HepG2 (cell line): Measurements from ENCODE around the gene EFL1. TPM values are rescaled to one million over a fixed set of nuclear protein-coding genes. Genes with fewer than 3 reads are reported as not detected.
A peak's percentile ranks its signal among the peaks of the same experiment; 100 is the strongest.

ENCODE experiments used
- ATAC-seq: fragments of 200-7000 bp; cut with Tn5 transposase; 3 replicates; pipeline ENCODE4 v1.9.1; 2020; ENCODE audit warnings: mild to moderate bottlenecking, moderate library complexity
- BruUV-seq: library from RNA; stranded (reverse); fragments of 400-500 nt; replicated peaks from 2 replicates; lab custom pipeline; 2021; lab: Mats Ljungman, UMichigan
- CTCF ChIA-PET: fragments of 300-600 bp; formaldehyde crosslinking; extraction: SDS; loops from one replicate; lab custom pipeline; 2021; ENCODE audit warnings: low total read pairs, inconsistent platforms, low intra/inter-chr PET ratio; lab: Yijun Ruan, JAX
- POLR2A ChIA-PET: fragments of 350-600 bp; sonication (Branson Sonifier 250); formaldehyde crosslinking; loops from one replicate; lab custom pipeline; 2020; ENCODE audit warnings: antibody characterized with exemption, inconsistent platforms; lab: Yijun Ruan, JAX
- DNase-seq: peaks from one replicate; pipeline ENCODE4 v3.0.0-alpha.2; 2015; ENCODE audit warnings: low spot score
- FAIRE-seq: peaks from 3 replicates; lab custom pipeline; 2011; peaks lifted over from hg19 to GRCh38; lab: Jason Lieb, UNC
- H2AFZ ChIP-seq: one replicate; pipeline ENCODE4 v1.6.1; 2011; ENCODE audit warnings: low read length, inconsistent platforms
- H3K27ac ChIP-seq: fragments of 300-600 bp; 3 replicates; pipeline ENCODE4 v1.8.0; 2011; ENCODE audit warnings: mixed run types, mild to moderate bottlenecking, mixed read lengths, low read length, inconsistent platforms; ENCODE audit not compliant: insufficient read depth; ENCODE audit errors: extremely low read length
- H3K27me3 ChIP-seq, 2 experiments: fragments of 200-600 bp in 1 of 2; 2 replicates in 1 of 2; 3 replicates in 1 of 2; pipeline versions ENCODE4 v1.6.0 to v1.8.0; 2011; ENCODE audit warnings: low read length in 2 of 2, mild to moderate bottlenecking in 2 of 2, moderate library complexity in 2 of 2, inconsistent platforms in 1 of 2; ENCODE audit not compliant: insufficient read depth in 2 of 2, control insufficient read depth in 1 of 2
- H3K36me3 ChIP-seq, 2 experiments: fragments of 200-600 bp in 1 of 2; replicated peaks in 1 of 2; 2 replicates in 1 of 2; 3 replicates in 1 of 2; pipeline versions ENCODE4 v1.5.1 to v1.8.0; 2011; ENCODE audit warnings: low read length in 2 of 2, inconsistent platforms in 1 of 2; ENCODE audit not compliant: insufficient read depth in 2 of 2, control insufficient read depth in 1 of 2
- H3K4me1 ChIP-seq: 2 replicates; pipeline ENCODE4 v1.5.1; 2012; ENCODE audit warnings: low read length, inconsistent platforms; ENCODE audit not compliant: insufficient read depth
- H3K4me2 ChIP-seq: 2 replicates; pipeline ENCODE4 v1.6.0; 2011; ENCODE audit warnings: low read depth, low read length, inconsistent platforms
- H3K4me3 ChIP-seq, 3 experiments: fragments of 200-600 bp in 1 of 3; sonication (generic), shearing (Covaris generic) in 1 of 3; replicated peaks in 1 of 3; 2 replicates each; pipeline ENCODE4 v1.5.1; 2011 to 2016; ENCODE audit warnings: low read length in 3 of 3, inconsistent platforms in 2 of 3, low read depth in 2 of 3, mild to moderate bottlenecking in 2 of 3, control low read depth in 1 of 3, mixed read lengths in 1 of 3; ENCODE audit not compliant: insufficient read depth in 1 of 3
- H3K79me2 ChIP-seq: one replicate; pipeline ENCODE4 v1.6.1; 2011; ENCODE audit warnings: low read length, inconsistent platforms; ENCODE audit not compliant: insufficient read depth
- H3K9ac ChIP-seq: 2 replicates; pipeline ENCODE4 v1.6.0; 2011; ENCODE audit warnings: mild to moderate bottlenecking, low read depth, low read length, inconsistent platforms; ENCODE audit not compliant: insufficient read depth
- H3K9me3 ChIP-seq: 2 replicates; pipeline ENCODE4 v1.5.1; 2012; ENCODE audit warnings: mild to moderate bottlenecking, low read length
- H4K20me1 ChIP-seq: 2 replicates; pipeline ENCODE4 v1.6.0; 2011; ENCODE audit warnings: inconsistent platforms, mild to moderate bottlenecking, low read length, moderate library complexity; ENCODE audit not compliant: insufficient read depth
- ASH2L ChIP-seq: fragments of 300-600, 200-600 bp; sonication (generic); IDR thresholded peaks from 2 replicates; pipeline ENCODE4 v1.7.0; 2017; ENCODE audit warnings: low read depth, mild to moderate bottlenecking, moderate library complexity, mixed read lengths, low read length; ENCODE audit not compliant: insufficient read length
- HDAC1 ChIP-seq: sonication (generic); formaldehyde crosslinking; IDR thresholded peaks from 2 replicates; pipeline ENCODE4 v1.5.1; 2020; ENCODE audit warnings: mild to moderate bottlenecking, missing genetic modification reagents
- HNF4G ChIP-seq, 2 experiments: sonication (generic) in 1 of 2; formaldehyde crosslinking in 1 of 2; IDR thresholded peaks; 2 replicates each; pipeline versions ENCODE4 v1.4.0 to v1.6.1; 2011 to 2020; ENCODE audit warnings: borderline replicate concordance in 2 of 2, low read depth in 2 of 2, mild to moderate bottlenecking in 2 of 2, low read length in 1 of 2, missing genetic modification reagents in 1 of 2, moderate library complexity in 1 of 2
- MLLT10 ChIP-seq: sonication (generic); formaldehyde crosslinking; IDR thresholded peaks from 2 replicates; pipeline ENCODE4 v1.4.0; 2020; ENCODE audit warnings: missing genetic modification reagents
- MTA1 ChIP-seq: sonication (generic); formaldehyde crosslinking; IDR thresholded peaks from 2 replicates; pipeline ENCODE4 v1.4.0; 2020; ENCODE audit warnings: missing genetic modification reagents, mild to moderate bottlenecking, borderline replicate concordance
- NFIC ChIP-seq: IDR thresholded peaks from 2 replicates; pipeline ENCODE4 v1.6.1; 2012; ENCODE audit warnings: mild to moderate bottlenecking, low read length, inconsistent platforms
- SAP130 ChIP-seq: IDR thresholded peaks from 2 replicates; pipeline ENCODE4 v1.6.1; 2016; ENCODE audit warnings: low read depth
- SOX6 ChIP-seq, 2 experiments: fragments of 450-650 bp in 1 of 2; sonication (generic) in 1 of 2; formaldehyde crosslinking in 1 of 2; IDR thresholded peaks; 2 replicates each; pipeline versions ENCODE4 v1.4.0 to v1.6.1; 2017 to 2020; ENCODE audit warnings: antibody characterized with exemption in 1 of 2, mild to moderate bottlenecking in 1 of 2, missing genetic modification reagents in 1 of 2
- ZNF24 ChIP-seq: fragments of 450-650 bp; IDR thresholded peaks from 2 replicates; pipeline ENCODE4 v1.6.1; 2017; ENCODE audit warnings: antibody characterized with exemption, mild to moderate bottlenecking
- ZNF773 ChIP-seq: sonication (generic); formaldehyde crosslinking; IDR thresholded peaks from 2 replicates; pipeline ENCODE4 v1.4.0; 2020; ENCODE audit warnings: missing genetic modification reagents, borderline replicate concordance
- WGBS: methylation state at CpG from one replicate; pipeline ENCODE4 v1.1.6; 2017; ENCODE audit warnings: low lambda C conversion rate; 5-methylcytosine and 5-hydroxymethylcytosine counted together
- in situ Hi-C: cut with HindIII; loops from 2 replicates; pipeline ENCODE4 v1.10.0; 2017; ENCODE audit warnings: low pct_unique_long_range_greater_than_20kb; ENCODE audit not compliant: extremely low pct_ligation_motif_present
- intact Hi-C: fragments of 100-400 bp; cut with micrococcal nuclease; formaldehyde crosslinking; loops from one replicate; pipeline ENCODE4 v1.10.0; 2022; ENCODE audit not compliant: unreplicated experiment
- polyA plus RNA-seq, 8 experiments: library from polyadenylated mRNA; depleted of rRNA in 3 of 8; stranded (reverse) in 7 of 8; unstranded in 1 of 8; fragments of >200 nt; fragmentation: Illumina TruSeq in 4 of 8; extraction: Trizol in 4 of 8; gene quantifications; 2 replicates each; pipeline versions ENCODE4 v1.2.1 to v1.2.3, GENCODE V29; 2011 to 2016; ENCODE audit warnings: low read depth in 4 of 8, missing spikeins in 1 of 8, mixed read lengths in 1 of 8; ENCODE audit not compliant: insufficient read depth in 1 of 8
- total RNA-seq, 5 experiments: library from RNA; depleted of rRNA; stranded (reverse); fragments of >200 nt; fragmentation: Illumina TruSeq; extraction: Trizol; gene quantifications; 2 replicates each; pipeline ENCODE4 v1.2.3, GENCODE V29; 2016; ENCODE audit warnings: low read depth in 1 of 5
- TF ChIP-seq, protein P1 (sequence below): sonication (generic); formaldehyde crosslinking; IDR thresholded peaks from 2 replicates; pipeline ENCODE4 v1.8.0; 2022; ENCODE audit warnings: missing genetic modification reagents, low read depth, mild to moderate bottlenecking, borderline replicate concordance
- TF ChIP-seq, protein P2 (sequence below): sonication (generic); formaldehyde crosslinking; IDR thresholded peaks from 2 replicates; pipeline ENCODE4 v1.4.0; 2020; ENCODE audit warnings: missing genetic modification reagents
- TF ChIP-seq, protein P3 (sequence below): sonication (generic); formaldehyde crosslinking; IDR thresholded peaks from 2 replicates; pipeline ENCODE4 v1.4.0; 2020; ENCODE audit warnings: missing genetic modification reagents

The EFL1 gene
- total and polyA plus RNA-seq, 2 of the 13 experiments (the other 11 are each of a cell fraction or from before 2014, with no cell fraction given) = 6.4 to 12.0 TPM

DNA sequence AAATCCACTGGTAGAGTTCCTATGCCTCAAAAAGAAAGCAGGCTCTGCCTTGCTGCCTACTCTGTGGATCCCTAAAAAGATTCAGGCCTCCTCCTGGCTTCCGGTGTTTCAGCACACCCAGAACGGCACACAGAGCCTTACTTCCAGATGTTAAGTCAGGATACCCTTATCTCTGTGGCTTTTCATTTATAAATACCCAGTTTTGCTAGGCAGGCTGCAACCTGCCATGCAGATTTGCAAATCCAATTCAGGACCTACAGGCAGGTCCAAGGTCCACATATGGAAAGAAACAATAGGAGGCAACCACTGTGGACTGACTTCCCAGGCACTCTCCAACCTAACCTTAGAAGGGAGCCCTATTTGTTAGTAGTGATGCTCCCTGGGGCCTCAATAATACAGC, 30.7 kb downstream of the EFL1 start:
- BruUV-seq = no TSS peak
- WGBS = 33% methylated on average over 2 of the region's 2 CpGs
- H2AFZ ChIP-seq = no peak overlapping the region
- TF ChIP-seq NFIC = no peak
- TF ChIP-seq HNF4G (IDR thresholded peaks at IDR 0.05; ENCODE audit: borderline replicate concordance, low read depth, low read length) = peak; percentile 56
- no peak; the same call in 1 of the 2 replicates for TF ChIP-seq HNF4G (CRISPR knock-in tag; IDR thresholded peaks at IDR 0.05; ENCODE audit: borderline replicate concordance, low read depth)
- no peak for TF ChIP-seq SOX6 (IDR thresholded peaks at IDR 0.05)
- peak; percentile 69 for TF ChIP-seq SOX6 (CRISPR knock-in tag; IDR thresholded peaks at IDR 0.05)
- TF ChIP-seq ZNF773 (CRISPR knock-in tag) = no peak
- TF ChIP-seq, protein P1, sequence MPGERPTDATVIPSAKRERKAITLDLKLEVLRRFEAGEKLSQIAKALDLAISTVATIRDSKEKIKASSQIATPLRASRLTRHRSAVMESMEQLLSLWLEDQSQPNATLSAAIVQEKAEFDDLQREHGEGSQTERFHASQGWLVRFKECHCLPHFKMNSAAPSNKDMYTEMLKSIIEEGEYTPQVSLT (CRISPR knock-in tag) = no peak
- TF ChIP-seq MTA1 (CRISPR knock-in tag) = no peak
- TF ChIP-seq ZNF24 = no peak
- TF ChIP-seq, protein P2, sequence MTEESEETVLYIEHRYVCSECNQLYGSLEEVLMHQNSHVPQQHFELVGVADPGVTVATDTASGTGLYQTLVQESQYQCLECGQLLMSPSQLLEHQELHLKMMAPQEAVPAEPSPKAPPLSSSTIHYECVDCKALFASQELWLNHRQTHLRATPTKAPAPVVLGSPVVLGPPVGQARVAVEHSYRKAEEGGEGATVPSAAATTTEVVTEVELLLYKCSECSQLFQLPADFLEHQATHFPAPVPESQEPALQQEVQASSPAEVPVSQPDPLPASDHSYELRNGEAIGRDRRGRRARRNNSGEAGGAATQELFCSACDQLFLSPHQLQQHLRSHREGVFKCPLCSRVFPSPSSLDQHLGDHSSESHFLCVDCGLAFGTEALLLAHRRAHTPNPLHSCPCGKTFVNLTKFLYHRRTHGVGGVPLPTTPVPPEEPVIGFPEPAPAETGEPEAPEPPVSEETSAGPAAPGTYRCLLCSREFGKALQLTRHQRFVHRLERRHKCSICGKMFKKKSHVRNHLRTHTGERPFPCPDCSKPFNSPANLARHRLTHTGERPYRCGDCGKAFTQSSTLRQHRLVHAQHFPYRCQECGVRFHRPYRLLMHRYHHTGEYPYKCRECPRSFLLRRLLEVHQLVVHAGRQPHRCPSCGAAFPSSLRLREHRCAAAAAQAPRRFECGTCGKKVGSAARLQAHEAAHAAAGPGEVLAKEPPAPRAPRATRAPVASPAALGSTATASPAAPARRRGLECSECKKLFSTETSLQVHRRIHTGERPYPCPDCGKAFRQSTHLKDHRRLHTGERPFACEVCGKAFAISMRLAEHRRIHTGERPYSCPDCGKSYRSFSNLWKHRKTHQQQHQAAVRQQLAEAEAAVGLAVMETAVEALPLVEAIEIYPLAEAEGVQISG (CRISPR knock-in tag) = no peak
- TF ChIP-seq, protein P3, sequence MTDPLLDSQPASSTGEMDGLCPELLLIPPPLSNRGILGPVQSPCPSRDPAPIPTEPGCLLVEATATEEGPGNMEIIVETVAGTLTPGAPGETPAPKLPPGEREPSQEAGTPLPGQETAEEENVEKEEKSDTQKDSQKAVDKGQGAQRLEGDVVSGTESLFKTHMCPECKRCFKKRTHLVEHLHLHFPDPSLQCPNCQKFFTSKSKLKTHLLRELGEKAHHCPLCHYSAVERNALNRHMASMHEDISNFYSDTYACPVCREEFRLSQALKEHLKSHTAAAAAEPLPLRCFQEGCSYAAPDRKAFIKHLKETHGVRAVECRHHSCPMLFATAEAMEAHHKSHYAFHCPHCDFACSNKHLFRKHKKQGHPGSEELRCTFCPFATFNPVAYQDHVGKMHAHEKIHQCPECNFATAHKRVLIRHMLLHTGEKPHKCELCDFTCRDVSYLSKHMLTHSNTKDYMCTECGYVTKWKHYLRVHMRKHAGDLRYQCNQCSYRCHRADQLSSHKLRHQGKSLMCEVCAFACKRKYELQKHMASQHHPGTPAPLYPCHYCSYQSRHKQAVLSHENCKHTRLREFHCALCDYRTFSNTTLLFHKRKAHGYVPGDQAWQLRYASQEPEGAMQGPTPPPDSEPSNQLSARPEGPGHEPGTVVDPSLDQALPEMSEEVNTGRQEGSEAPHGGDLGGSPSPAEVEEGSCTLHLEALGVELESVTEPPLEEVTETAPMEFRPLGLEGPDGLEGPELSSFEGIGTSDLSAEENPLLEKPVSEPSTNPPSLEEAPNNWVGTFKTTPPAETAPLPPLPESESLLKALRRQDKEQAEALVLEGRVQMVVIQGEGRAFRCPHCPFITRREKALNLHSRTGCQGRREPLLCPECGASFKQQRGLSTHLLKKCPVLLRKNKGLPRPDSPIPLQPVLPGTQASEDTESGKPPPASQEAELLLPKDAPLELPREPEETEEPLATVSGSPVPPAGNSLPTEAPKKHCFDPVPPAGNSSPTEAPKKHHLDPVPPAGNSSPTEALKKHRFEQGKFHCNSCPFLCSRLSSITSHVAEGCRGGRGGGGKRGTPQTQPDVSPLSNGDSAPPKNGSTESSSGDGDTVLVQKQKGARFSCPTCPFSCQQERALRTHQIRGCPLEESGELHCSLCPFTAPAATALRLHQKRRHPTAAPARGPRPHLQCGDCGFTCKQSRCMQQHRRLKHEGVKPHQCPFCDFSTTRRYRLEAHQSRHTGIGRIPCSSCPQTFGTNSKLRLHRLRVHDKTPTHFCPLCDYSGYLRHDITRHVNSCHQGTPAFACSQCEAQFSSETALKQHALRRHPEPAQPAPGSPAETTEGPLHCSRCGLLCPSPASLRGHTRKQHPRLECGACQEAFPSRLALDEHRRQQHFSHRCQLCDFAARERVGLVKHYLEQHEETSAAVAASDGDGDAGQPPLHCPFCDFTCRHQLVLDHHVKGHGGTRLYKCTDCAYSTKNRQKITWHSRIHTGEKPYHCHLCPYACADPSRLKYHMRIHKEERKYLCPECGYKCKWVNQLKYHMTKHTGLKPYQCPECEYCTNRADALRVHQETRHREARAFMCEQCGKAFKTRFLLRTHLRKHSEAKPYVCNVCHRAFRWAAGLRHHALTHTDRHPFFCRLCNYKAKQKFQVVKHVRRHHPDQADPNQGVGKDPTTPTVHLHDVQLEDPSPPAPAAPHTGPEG (CRISPR knock-in tag) = no peak
- no peak for TF ChIP-seq ASH2L
- TF ChIP-seq HDAC1 (CRISPR knock-in tag) = no peak
- no peak for TF ChIP-seq MLLT10 (CRISPR knock-in tag)
- 0 out of 2 replicates have a peak, but pooled peaks have one; percentile 21 for TF ChIP-seq SAP130 (CRISPR knock-in tag)

More for the DNA sequence above, 30.7 kb downstream of the EFL1 start:
- Histone ChIP-seq H3K9me3 (no peaks in the 10 kb centered on the region), H3K36me3 (peaks cover 1 to 9% of the 10 kb centered on the region in 2 experiments; a peak in 2 of 5 replicates), H4K20me1 (no peaks in the 10 kb centered on the region), H3K27me3 (no peaks in the 10 kb centered on the region), H3K4me1 (peaks cover 14% of the 10 kb centered on the region), H3K4me2 (peak overlapping the region; percentile 52), H3K9ac (peak overlapping the region; percentile 27; the same call in 1 of the 2 replicates), H3K4me3 (no peak overlapping the region; a peak in 1 of 6 replicates), H3K27ac (peak overlapping the region; percentile 45), H3K79me2 (no peaks in the 10 kb centered on the region)
- peak; percentile 76 for DNase-seq
- ChIA-PET POLR2A (no interaction called here), CTCF (no interaction called here)
- peak; percentile 96 for ATAC-seq
- intact Hi-C loops (no loop called here), in situ Hi-C loops (no loop called here)
- FAIRE-seq = peak; percentile 54
